Bone marrow (tissue), 2 donors: ENCODE measurements around the gene CCBE1.
"Not testable (repeated sequence)": the region's sequence is repeated elsewhere in the genome, so short reads cannot be mapped to it uniquely, and the experiment has no call there.

Experiments used
- DNase-seq, 2 donors: peaks; one replicate each; lab custom pipeline; 2025; lab: John Stamatoyannopoulos, UW

Gene CCBE1

GRCh38 chr18:59715445-59715844 is 18.2 kb upstream of the CCBE1 start:
- no peak for DNase-seq

- DNase-seq, result not testable (repeated sequence)
Measured at GRCh38 chr18:59714096-59714495, 16.9 kb upstream of the CCBE1 start.

- no peak for DNase-seq
Measured at GRCh38 chr18:59712311-59712710, 15.1 kb upstream of the CCBE1 start.

GRCh38 chr18:59708988-59709387 is 11.8 kb upstream of the CCBE1 start:
- no peak for DNase-seq

- no peak for DNase-seq
Measured at GRCh38 chr18:59707306-59707705, 10.1 kb upstream of the CCBE1 start.

GRCh38 chr18:59706499-59706898 is 9.3 kb upstream of the CCBE1 start:
- no peak for DNase-seq

- no peak for DNase-seq
Measured at GRCh38 chr18:59705145-59705544, 7.9 kb upstream of the CCBE1 start.

- no peak for DNase-seq
Measured at GRCh38 chr18:59704146-59704545, 6.9 kb upstream of the CCBE1 start.

GRCh38 chr18:59701272-59701671 is 4.0 kb upstream of the CCBE1 start:
- no peak for DNase-seq

GRCh38 chr18:59700535-59700967 is 3.3 kb upstream of the CCBE1 start:
- DNase-seq, result no peak

GRCh38 chr18:59699750-59700534 is 2.7 kb upstream of the CCBE1 start:
- no peak for DNase-seq

GRCh38 chr18:59699061-59699460 is 1.8 kb upstream of the CCBE1 start:
- no peak for DNase-seq

- no peak for DNase-seq
Measured at GRCh38 chr18:59696311-59697235, 650 bp downstream of the CCBE1 start.

GRCh38 chr18:59695551-59695950 is 1.7 kb downstream of the CCBE1 start:
- no peak for DNase-seq

GRCh38 chr18:59694824-59695223 is 2.4 kb downstream of the CCBE1 start:
- no peak for DNase-seq

- no peak for DNase-seq
Measured at GRCh38 chr18:59691996-59692395, 5.2 kb downstream of the CCBE1 start.

GRCh38 chr18:59690996-59691395 is 6.2 kb downstream of the CCBE1 start:
- no peak for DNase-seq

GRCh38 chr18:59690186-59690982 is 6.8 kb downstream of the CCBE1 start:
- DNase-seq, result no peak

- DNase-seq, result no peak
Measured at GRCh38 chr18:59689756-59690155, 7.5 kb downstream of the CCBE1 start.

GRCh38 chr18:59686260-59686659 is 11.0 kb downstream of the CCBE1 start:
- no peak for DNase-seq

- DNase-seq, result no peak
Measured at GRCh38 chr18:59685501-59685900, 11.7 kb downstream of the CCBE1 start.

GRCh38 chr18:59684777-59685176 is 12.4 kb downstream of the CCBE1 start:
- no peak for DNase-seq
